NK-92 treated with Interleukin-12 subunit alpha and Interleukin-12 subunit beta, amount 100 ng/mL, for 24 hours (cell line): ENCODE measurements around the gene C5orf34.
A peak's percentile ranks its signal among the peaks of the same experiment; 100 is the strongest.
"Not testable (repeated sequence)": the region's sequence is repeated elsewhere in the genome, so short reads cannot be mapped to it uniquely, and the experiment has no call there.

ENCODE experiments used
- DNase-seq: peaks from one replicate; lab custom pipeline; 2025; lab: John Stamatoyannopoulos, UW

Gene C5orf34

GRCh38 chr5:43515678-43516048 is 715 bp upstream of the C5orf34 start:
- DNase-seq: no peak

- DNase-seq: peak; percentile 12
Observed at GRCh38 chr5:43514471-43514815, 505 bp downstream of the C5orf34 start.

DNA sequence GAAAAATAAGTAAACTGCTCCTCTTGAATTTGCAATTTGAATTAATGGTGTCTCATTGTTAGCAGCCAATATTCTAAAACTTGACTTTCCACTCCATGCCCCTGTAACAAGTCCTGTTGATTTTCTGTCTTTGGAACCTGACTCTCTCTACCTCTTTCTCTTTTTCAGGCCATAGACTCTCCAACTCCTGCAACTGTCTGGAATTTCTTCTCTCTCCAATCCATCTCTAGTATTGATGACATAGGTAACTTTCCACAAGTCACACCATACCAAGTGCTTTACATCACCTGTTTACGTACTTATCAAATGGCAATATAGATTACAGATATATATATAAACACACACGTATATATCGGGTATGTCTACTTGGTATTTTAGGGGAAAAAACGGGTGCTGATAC is 923 bp downstream of the C5orf34 start:
- DNase-seq: no peak

GRCh38 chr5:43511062-43511461 is 3.9 kb downstream of the C5orf34 start:
- not testable (repeated sequence) for DNase-seq

DNA sequence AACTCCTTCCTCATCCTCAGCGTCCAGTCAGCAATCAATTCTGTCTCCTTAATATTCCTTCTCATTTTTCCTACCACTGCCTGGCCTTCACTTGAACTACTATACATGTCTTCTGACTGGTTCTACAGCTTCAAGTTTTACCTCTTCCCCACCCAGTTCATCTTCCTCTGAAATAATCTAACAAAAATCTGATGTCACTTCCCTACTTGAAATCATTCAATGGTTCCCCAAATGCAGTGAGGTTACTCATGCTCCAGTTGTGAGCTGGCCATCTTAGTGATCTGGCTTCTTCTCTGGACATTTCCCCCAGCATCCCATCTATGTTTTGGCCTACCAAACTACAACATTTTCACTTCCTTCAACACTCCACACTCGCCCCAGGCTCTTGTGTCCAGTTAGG is 16.4 kb downstream of the C5orf34 start:
- no peak for DNase-seq

DNA sequence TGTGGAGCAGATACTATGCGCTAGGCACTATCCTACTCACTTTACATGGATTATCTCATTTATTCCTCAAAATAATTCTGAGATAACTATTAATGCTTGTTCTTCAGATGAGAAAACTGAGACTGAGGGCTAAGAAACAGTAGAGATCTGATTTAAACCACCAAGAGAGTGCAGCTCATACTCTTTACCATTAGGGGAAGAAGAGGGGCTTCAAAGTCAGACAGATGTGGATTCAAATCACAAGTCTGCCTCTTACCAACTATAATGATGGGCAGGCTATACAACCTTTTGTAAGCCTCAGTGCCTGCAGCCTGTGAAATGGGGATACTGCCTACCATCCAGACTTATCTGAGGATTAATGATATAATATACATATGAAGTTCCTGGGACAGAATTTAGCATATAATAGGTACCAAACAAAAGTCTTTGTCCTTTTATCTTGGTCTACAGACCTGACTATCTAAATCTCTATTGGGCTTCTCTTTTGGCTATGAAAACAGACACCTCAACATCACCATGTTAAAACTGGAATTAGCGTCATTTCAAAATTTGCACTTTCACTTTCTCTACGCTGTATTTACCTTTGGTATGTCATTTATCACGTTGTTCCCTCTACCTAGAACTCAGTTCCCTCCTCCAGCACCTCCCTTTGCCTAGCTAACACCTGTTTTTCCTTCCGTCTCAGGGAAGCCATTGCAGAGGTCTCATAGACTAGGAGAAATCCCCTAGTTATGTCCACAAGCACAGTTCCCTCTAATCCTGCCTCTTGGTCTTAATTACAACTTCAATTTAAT is 17.4 kb downstream of the C5orf34 start:
- no peak for DNase-seq

DNA sequence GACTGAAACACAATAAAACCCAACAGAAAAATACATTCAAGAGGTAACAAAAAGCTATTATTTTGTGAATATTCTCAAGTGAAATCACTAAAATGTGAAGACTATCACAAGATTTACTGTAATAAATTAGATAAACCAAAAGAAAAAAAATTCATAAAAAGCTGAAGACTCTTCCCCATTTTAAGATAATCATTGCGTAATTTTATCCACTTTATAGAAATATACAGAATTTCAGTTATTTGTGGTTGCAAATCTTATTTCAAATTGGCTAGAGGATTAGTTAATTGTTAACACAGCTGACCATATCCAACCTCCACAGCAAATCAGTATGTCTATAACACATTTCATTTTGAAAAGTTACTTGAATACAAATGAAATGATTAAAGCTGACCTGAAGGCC is 23.6 kb downstream of the C5orf34 start:
- no peak for DNase-seq

DNA sequence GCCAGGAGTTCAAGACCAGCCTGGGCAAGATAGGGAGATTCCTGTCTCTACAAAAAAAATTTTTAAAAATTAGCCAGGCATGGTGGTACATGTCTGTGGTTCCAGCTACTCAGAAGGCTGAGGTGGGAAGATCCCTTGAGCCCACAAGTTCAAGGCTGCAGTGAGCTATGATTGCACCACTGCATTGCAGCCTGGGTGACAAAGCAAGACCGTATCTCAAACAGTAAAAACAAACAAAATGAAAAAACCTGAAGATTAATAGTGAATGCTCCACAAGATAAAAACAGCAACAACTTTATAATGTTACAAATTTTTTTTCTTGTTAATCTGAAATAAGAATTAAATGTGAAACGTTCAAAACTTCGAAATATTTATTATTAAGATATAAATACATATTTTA is 28.6 kb downstream of the C5orf34 start:
- no peak for DNase-seq

GRCh38 chr5:43485406-43485805 is 29.5 kb downstream of the C5orf34 start:
- DNase-seq: no peak

DNA sequence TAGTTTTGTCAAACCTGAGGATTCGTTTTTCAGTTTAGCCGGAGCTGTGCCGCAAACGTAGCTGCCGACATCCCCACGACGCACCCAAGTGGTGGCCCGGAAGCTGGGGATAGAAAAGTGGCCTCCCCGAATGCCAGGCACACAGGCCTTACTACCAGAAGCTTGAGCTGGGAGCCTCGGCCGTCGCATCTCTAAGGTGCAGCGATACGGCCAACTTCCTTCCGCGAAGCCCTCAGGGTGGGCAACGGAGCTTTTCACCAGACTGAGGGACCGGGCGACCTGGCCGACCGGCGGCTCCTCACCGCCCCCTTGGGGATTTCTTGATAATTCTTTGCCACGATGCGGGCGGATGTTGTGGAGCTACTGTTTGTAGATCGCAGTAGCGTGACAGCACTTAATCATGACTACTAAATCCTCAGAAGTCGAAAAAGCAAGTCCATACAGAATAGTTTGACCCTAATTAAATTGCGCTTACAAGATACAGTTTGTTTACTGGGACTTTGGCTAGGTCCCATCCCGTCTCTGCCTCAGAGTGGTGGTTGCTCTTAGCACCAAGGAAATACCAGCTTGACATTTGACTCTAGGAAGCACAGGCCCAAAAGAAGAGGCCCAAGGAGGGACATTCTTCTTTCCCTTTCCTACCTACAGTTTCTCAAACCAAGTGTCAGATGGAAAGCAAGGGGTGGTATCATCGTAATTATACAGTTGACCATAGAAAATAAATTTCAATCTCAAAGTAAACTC is 30.7 kb downstream of the C5orf34 start:
- DNase-seq: peak; percentile 81

DNA sequence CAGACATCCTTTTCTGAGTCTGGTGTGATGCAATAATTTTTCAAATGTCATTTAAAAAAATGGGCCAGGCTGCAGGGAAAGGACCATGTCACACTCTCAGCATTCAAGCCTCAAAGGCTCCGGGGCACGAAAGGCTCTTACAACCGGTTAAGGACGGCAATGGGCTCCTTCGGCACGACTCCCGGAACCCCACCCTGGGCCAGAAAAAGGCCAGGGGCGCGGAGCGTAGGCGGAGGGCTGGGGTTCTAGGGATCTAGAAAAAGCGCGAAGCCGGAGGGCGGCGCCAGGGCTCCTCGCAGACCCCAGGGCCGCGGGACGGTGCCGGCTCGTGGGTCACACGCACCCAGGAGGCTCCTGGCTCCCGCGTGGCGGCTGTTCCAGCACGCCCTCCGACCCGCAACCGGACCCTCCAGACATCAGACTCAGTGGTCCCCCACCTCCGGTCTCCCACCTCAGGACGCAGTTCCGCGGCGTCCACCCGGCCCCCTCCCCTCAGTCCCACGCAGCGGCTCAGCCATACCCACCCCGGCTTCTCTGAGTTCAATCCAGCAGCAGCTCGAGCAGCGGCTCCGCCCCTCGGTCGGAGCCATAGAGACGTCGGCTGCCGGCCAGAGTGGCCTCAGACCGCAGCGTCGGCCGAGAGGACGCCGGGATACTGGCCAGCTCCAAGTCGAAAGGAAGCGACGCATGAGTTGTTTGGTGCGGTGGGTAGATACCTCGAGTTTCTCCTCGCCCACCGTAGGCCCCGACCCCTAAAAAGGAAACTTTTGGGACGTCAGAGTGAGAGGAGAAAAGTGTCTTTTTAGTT is 31.4 kb downstream of the C5orf34 start, which contains the start of gene TMEM267:
TSS of gene TMEM267 (minus strand) at position 568 of the 808 bp plus-strand sequence. CDS start 29,896 bp downstream, outside the sequence.
- DNase-seq: peak; percentile 88

- DNase-seq: no peak
Observed at GRCh38 chr5:43482490-43483297, 32.3 kb downstream of the C5orf34 start.

GRCh38 chr5:43469671-43470391 is 45.1 kb downstream of the C5orf34 start:
- DNase-seq: no peak

- DNase-seq: no peak
Observed at GRCh38 chr5:43467100-43467499, 47.8 kb downstream of the C5orf34 start.

- not testable (repeated sequence) for DNase-seq
Observed at GRCh38 chr5:43465455-43465854, 49.5 kb downstream of the C5orf34 start.

DNA sequence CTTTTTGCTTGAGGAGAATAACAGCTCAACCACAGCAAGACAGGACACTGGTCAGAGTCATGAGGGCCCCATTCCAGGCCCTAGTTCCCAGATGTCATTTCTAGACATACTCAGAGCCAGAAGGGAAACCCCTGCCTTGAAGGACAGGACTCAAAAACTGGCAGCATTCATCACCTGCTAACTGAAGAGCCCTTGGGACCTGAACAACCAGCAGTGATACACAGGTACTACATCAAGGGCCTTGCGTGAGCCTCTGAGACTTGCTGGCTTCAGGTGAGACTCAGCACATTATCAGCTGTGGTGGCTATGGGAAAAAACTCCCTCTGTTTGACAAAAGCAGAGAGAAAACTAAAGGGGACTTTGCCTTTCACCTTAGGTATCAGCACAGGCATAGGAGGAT is 53.9 kb downstream of the C5orf34 start:
- DNase-seq: no peak

GRCh38 chr5:43456556-43456955 is 58.4 kb downstream of the C5orf34 start:
- no peak for DNase-seq

DNA sequence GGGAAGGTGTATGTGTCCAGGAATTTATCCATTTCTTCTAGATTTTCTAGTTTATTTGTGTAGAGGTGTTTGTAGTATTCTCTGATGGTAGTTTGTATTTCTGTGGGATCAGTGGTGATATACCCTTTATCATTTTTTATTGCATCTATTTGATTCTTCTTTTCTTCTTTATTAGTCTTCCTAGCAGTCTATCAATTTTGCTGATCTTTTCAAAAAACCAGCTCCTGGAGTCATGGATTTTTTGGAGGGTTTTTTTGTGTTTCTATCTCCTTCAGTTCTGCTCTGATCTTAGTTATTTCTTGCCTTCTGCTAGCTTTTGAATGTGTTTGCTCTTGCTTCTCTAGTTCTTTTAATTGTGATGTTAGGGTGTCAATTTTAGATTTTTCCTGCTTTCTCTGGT is 73.4 kb downstream of the C5orf34 start:
- not testable (repeated sequence) for DNase-seq

GRCh38 chr5:43437062-43437660 is 77.8 kb downstream of the C5orf34 start:
- DNase-seq: no peak
